ENCODE results near the gene AURKAIP1. TPM values are rescaled to one million over a fixed set of nuclear protein-coding genes. Genes with fewer than 3 reads are reported as not detected.

AURKAIP1 gene
- total and polyA plus RNA-seq, 12 donors, result 44.2 to 317 (median 161) TPM

GRCh38 chr1:1341549-1342021 is 33.4 kb downstream of the AURKAIP1 start:
- WGBS, 4 donors, result 86 to 93% (median 91%) methylated on average over 7 to 17 of the region's 17 CpGs
- H3K27me3 ChIP-seq, result no peaks in the 10 kb centered on the region
- H3K4me3 ChIP-seq, result no peak overlapping the region
- H3K27ac ChIP-seq, result no peak overlapping the region
- TF ChIP-seq POLR2A (IDR thresholded peaks at IDR 0.05), result no peak
- DNase-seq, result no peak
- peaks cover 0 to 25% of the 10 kb centered on the region in 2 donors for H3K36me3 ChIP-seq (replicated peaks in 1 of 2)
- H3K9me3 ChIP-seq (replicated peaks in 1 of 3), result no peaks in the 10 kb centered on the region
- intact Hi-C loops (cut with DNase I), result no loop called here
- peaks cover 20 to 26% of the 10 kb centered on the region in 2 donors for H3K4me1 ChIP-seq (replicated peaks in 1 of 2)

GRCh38 chr1:1340791-1341548 is 34.0 kb downstream of the AURKAIP1 start:
- Histone ChIP-seq H3K27me3 (no peaks in the 10 kb centered on the region), H3K4me1 (replicated peaks in 1 of 2) (peaks cover 14 to 20% of the 10 kb centered on the region in 2 donors), H3K27ac (no peak overlapping the region), H3K36me3 (replicated peaks in 1 of 2) (peaks cover 0 to 25% of the 10 kb centered on the region in 2 donors), H3K4me3 (no peak overlapping the region), H3K9me3 (replicated peaks in 1 of 3) (no peaks in the 10 kb centered on the region)
- TF ChIP-seq POLR2A (IDR thresholded peaks at IDR 0.05) (no peak), CTCF (IDR thresholded peaks at IDR 0.05) (no peak)
- no peak for DNase-seq
- WGBS, 4 donors, result 87 to 91% (median 89%) methylated on average over 23 to 36 of the region's 36 CpGs
- intact Hi-C loops (cut with DNase I), result no loop called here

GRCh38 chr1:1340185-1340584 is 34.8 kb downstream of the AURKAIP1 start:
- Histone ChIP-seq H3K27me3 (no peaks in the 10 kb centered on the region), H3K9me3 (replicated peaks in 1 of 3) (no peaks in the 10 kb centered on the region), H3K27ac (no peak overlapping the region), H3K4me3 (no peak overlapping the region), H3K36me3 (replicated peaks in 1 of 2) (peaks cover 0 to 25% of the 10 kb centered on the region in 2 donors), H3K4me1 (replicated peaks in 1 of 2) (peaks cover 6 to 12% of the 10 kb centered on the region in 2 donors)
- 89 to 92% (median 90%) methylated on average over 9 to 23 of the region's 23 CpGs for WGBS, 4 donors
- TF ChIP-seq POLR2A (IDR thresholded peaks at IDR 0.05), result no peak
- no peak for TF ChIP-seq CTCF (IDR thresholded peaks at IDR 0.05)
- intact Hi-C loops (cut with DNase I), result no loop called here
- no peak for DNase-seq

- no peaks in the 10 kb centered on the region for H3K4me1 ChIP-seq (replicated peaks in 1 of 2)
- DNase-seq, result no peak
- intact Hi-C loops (cut with DNase I), result no loop called here
- peaks cover 0 to 25% of the 10 kb centered on the region in 2 donors for H3K36me3 ChIP-seq (replicated peaks in 1 of 2)
- no peaks in the 10 kb centered on the region for H3K27me3 ChIP-seq
- WGBS, 4 donors, result 91 to 96% (median 95%) methylated on average over 17 to 36 of the region's 36 CpGs
- H3K4me3 ChIP-seq, result no peak overlapping the region
- H3K9me3 ChIP-seq (replicated peaks in 1 of 3), result no peaks in the 10 kb centered on the region
- H3K27ac ChIP-seq, result no peak overlapping the region
- TF ChIP-seq POLR2A (IDR thresholded peaks at IDR 0.05), result no peak
- TF ChIP-seq CTCF (IDR thresholded peaks at IDR 0.05), result no peak
Measured at GRCh38 chr1:1338278-1338677, 36.7 kb downstream of the AURKAIP1 start.

- WGBS, 4 donors, result 77 to 85% (median 80%) methylated on average over 3 to 18 of the region's 18 CpGs
- no peak for DNase-seq
- H3K4me1 ChIP-seq (replicated peaks in 1 of 2), result no peaks in the 10 kb centered on the region
- no peak overlapping the region for H3K4me3 ChIP-seq
- TF ChIP-seq POLR2A (IDR thresholded peaks at IDR 0.05) (no peak), CTCF (IDR thresholded peaks at IDR 0.05) (no peak)
- intact Hi-C loops (cut with DNase I), result no loop called here
- no peaks in the 10 kb centered on the region for H3K27me3 ChIP-seq
- no peak overlapping the region for H3K27ac ChIP-seq
- peaks cover 0 to 25% of the 10 kb centered on the region in 2 donors for H3K36me3 ChIP-seq (replicated peaks in 1 of 2)
- no peaks in the 10 kb centered on the region for H3K9me3 ChIP-seq (replicated peaks in 1 of 3)
Measured at GRCh38 chr1:1337793-1338147, 37.2 kb downstream of the AURKAIP1 start.
